ENCODE results near the gene AKAP5.

AKAP5 gene

DNA sequence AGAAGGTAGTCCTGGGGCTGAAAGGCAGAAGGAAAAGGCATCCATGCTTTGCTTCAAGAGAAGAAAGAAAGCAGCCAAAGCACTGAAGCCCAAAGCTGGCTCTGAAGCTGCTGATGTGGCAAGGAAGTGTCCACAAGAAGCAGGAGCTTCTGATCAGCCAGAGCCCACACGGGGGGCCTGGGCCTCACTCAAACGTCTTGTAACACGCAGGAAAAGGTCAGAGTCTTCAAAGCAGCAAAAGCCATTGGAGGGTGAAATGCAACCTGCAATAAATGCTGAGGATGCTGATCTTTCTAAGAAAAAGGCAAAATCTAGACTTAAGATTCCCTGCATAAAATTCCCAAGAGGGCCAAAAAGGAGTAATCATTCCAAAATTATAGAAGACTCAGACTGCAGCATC lies 3.2 kb downstream of the AKAP5 start:
- Mint-ChIP-seq H3K4me1 (peaks cover 22% of the 10 kb centered on the region), H3K27ac (peak overlapping the region; percentile 15), H3K36me3 (no peaks in the 10 kb centered on the region), H3K4me3 (no peak overlapping the region), H3K27me3 (no peaks in the 10 kb centered on the region), H3K9me3 (no peaks in the 10 kb centered on the region)
- DNase-seq (ENCODE audit: low spot score in 2 of 2) (no peak), ATAC-seq (ENCODE audit: low read depth) (no peak)

DNA sequence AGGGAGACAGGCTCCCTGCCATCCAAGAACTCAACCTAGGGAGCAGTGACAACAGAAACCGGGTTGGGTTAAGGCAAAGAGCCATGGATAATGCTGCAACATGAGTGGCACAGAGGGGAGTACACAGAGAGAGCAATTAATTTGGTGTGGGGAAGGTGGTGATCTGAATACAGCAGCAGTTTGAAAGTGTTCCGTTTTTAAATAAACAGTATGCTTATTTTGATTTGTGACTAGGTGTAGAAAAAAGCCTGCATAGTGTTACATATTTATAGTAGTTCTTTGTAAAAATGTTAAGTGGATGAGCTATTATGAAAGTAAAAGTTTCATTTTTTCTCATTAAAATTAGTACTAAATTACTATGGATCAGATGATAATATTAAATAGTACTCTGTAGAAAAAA lies 8.7 kb downstream of the AKAP5 start:
- Mint-ChIP-seq H3K27me3 (no peaks in the 10 kb centered on the region), H3K9me3 (no peaks in the 10 kb centered on the region), H3K4me3 (no peak overlapping the region), H3K27ac (no peak overlapping the region), H3K36me3 (peaks cover 2% of the 10 kb centered on the region), H3K4me1 (peaks cover 11% of the 10 kb centered on the region)
- ATAC-seq (ENCODE audit: low read depth) (no peak), DNase-seq (ENCODE audit: low spot score in 2 of 2) (no peak)

DNA sequence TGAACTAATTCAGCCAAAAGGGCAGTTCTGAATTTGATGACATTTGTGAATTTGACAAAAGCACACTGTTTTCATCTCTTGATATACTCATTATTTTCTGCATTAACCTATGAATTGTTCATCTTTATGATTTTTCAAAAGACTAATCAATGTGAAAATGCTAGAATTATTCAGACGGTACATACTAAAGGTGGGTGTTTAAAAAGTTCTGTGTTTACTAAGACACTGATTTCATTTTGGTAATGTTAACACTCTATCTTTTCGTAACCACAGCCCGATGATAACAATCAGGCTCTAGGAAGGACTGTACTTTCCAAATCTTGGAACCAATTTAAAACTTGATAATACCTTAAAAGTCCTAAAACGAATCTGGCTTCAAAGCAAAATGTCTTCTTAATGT lies 9.4 kb downstream of the AKAP5 start:
- no peak overlapping the region for H3K4me3 Mint-ChIP-seq
- no peak overlapping the region for H3K27ac Mint-ChIP-seq
- no peaks in the 10 kb centered on the region for H3K9me3 Mint-ChIP-seq
- H3K27me3 Mint-ChIP-seq: no peaks in the 10 kb centered on the region
- ATAC-seq (ENCODE audit: low read depth) (no peak), DNase-seq (ENCODE audit: low spot score in 2 of 2) (no peak)
- peaks cover 2% of the 10 kb centered on the region for H3K36me3 Mint-ChIP-seq
- H3K4me1 Mint-ChIP-seq: peaks cover 10% of the 10 kb centered on the region

DNA sequence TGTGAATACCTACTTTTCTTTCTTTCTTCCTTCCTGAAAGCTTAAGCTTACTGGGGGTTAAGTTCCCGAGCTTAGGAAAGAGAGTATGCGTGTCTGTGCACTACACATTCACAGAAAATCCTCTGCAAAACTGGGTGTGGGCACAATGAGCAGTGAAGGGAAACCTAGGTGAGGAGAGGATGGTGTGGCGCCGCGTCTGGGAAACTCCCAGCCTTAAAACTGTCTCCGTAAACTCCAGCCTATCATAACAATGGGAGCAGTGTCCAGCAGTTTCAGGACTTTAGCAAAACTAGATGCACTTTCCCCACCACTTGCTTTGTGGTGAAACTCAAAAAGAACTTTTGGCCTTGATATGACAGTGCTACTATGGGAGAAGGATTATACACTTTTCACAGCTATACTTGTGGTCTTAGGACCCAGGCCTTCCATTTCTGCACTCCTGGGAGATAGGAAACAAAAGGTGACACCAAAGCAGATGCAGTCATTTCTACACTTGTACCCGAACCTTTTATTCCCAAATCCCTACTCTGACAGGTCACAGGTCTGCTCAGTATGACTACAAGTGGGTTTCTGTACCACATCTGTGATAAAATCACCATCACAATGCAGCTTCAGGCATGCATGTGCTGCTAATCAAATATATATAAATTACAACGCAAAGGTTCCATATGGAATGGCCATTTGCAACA lies 10.4 kb downstream of the AKAP5 start:
- no peaks in the 10 kb centered on the region for H3K27me3 Mint-ChIP-seq
- no peak for ATAC-seq (ENCODE audit: low read depth)
- no peak overlapping the region for H3K4me3 Mint-ChIP-seq
- peaks cover 4% of the 10 kb centered on the region for H3K36me3 Mint-ChIP-seq
- DNase-seq (ENCODE audit: low spot score in 2 of 2): no peak
- no peaks in the 10 kb centered on the region for H3K9me3 Mint-ChIP-seq
- no peak overlapping the region for H3K27ac Mint-ChIP-seq
- H3K4me1 Mint-ChIP-seq: peaks cover 10% of the 10 kb centered on the region

DNA sequence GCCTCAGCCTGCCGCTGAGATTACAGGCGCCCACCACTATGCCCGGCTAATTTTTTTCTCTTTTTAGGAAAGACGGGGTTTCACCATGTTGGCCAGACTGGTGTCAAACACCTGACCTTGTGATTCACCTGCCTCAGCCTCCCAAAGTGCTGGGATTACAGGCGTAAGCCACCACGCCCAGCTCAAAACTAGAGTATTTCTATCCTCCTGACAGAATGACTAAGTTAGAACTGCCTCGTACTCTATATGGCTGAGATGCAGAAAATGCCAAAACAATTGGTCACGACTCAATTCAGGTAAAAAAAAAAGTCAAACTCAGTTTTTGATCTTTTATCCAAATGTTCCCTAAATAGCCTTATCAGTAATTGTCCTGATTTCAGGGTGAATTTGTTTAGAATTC lies 11.1 kb downstream of the AKAP5 start:
- Mint-ChIP-seq H3K36me3 (peaks cover 4% of the 10 kb centered on the region), H3K4me3 (no peak overlapping the region)

DNA sequence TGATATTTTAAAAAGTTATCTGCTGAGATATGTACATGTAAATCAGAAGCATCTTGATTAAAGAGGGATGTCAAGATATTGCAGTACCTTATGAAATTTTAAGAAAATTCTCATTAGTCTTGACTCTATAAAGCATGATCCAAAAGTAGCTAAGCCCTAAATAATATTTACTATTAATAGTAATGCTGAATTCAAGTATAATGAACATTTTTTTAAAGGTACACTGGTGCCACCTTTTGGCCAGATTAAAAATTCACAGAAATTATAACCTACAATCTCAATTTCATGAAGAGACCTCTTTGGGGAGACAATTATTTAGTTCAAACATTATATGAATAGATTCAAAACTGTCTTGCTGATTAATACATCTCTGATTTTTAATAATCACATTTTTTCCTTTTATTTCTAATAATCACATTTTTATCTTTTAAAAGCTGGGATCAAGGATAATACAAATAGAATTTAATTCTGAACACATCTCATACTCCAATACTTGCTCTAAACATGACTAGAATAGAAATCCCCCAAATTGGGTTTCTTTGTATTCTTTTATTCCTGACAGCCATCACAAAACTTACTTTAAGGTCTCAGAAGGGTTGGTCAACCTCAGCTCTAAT lies 13.4 kb downstream of the AKAP5 start:
- Mint-ChIP-seq H3K4me3 (no peak overlapping the region), H3K36me3 (peaks cover 5% of the 10 kb centered on the region), H3K4me1 (peaks cover 7% of the 10 kb centered on the region), H3K27ac (no peak overlapping the region), H3K27me3 (no peaks in the 10 kb centered on the region), H3K9me3 (no peaks in the 10 kb centered on the region)
- ATAC-seq (ENCODE audit: low read depth) (peak; percentile 34), DNase-seq (ENCODE audit: low spot score in 2 of 2) (peak in 1 of 2 donors; percentile 42)

More for the DNA sequence above, 11.1 kb downstream of the AKAP5 start:
- ATAC-seq (ENCODE audit: low read depth) (no peak), DNase-seq (ENCODE audit: low spot score in 2 of 2) (no peak)
- H3K27ac Mint-ChIP-seq: no peak overlapping the region
- H3K27me3 Mint-ChIP-seq: no peaks in the 10 kb centered on the region
- peaks cover 9% of the 10 kb centered on the region for H3K4me1 Mint-ChIP-seq
- H3K9me3 Mint-ChIP-seq: no peaks in the 10 kb centered on the region

DNA sequence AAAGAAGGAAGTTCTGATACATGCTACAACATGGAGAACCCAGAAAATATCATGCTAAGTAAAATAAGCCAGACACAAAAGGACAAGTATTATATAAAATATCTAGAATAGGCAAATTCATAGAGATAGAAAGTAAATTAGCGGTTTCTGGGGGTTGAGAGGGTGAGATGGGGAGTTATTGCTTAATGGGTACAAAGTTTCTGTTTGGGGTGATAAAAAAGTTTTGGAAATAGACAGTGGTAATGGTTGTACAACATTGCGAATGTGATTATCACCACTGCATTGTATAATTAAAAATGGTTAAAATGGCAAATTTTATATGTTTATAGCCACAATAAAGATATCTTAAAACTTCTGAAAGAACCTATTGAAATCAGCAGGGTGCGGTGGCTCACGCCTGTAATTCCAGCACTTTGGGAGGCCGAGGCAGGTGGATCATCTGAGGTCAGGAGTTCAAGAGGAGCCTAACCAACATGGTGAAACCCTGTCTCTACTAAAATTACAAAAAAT lies 23.3 kb downstream of the AKAP5 start:
- Mint-ChIP-seq H3K9me3 (no peaks in the 10 kb centered on the region), H3K36me3 (peaks cover 21% of the 10 kb centered on the region), H3K4me1 (peaks cover 20% of the 10 kb centered on the region), H3K4me3 (no peak overlapping the region), H3K27me3 (no peaks in the 10 kb centered on the region), H3K27ac (peak overlapping the region; percentile 24)
- ATAC-seq (ENCODE audit: low read depth) (no peak), DNase-seq (ENCODE audit: low spot score in 2 of 2) (no peak)

DNA sequence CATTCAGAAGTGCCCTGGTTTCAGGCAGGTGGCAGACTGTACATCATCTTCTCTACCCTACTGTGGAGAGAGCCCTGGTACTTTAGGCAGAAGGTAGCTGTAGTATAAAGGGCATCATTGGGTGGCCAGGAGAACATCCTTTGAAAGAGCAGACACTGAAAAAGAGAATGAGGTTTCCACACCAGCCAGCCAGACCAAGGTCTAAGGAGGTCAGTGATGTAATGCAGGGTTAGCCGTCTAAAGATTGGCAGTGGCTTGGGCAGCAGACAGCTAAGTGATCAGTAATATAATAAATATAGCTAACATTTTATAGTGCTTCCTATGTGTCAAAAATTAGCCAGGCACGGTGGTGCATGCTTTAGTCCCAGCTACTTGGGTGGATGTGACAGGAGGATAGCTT lies 26.3 kb downstream of the AKAP5 start:
- no peak overlapping the region for H3K27ac Mint-ChIP-seq
- H3K9me3 Mint-ChIP-seq: no peaks in the 10 kb centered on the region
- no peak for DNase-seq (ENCODE audit: low spot score in 2 of 2)
- no peak overlapping the region for H3K4me3 Mint-ChIP-seq
- H3K4me1 Mint-ChIP-seq: peaks cover 26% of the 10 kb centered on the region
- H3K36me3 Mint-ChIP-seq: peaks cover 21% of the 10 kb centered on the region
- no peak for ATAC-seq (ENCODE audit: low read depth)
- H3K27me3 Mint-ChIP-seq: no peaks in the 10 kb centered on the region

DNA sequence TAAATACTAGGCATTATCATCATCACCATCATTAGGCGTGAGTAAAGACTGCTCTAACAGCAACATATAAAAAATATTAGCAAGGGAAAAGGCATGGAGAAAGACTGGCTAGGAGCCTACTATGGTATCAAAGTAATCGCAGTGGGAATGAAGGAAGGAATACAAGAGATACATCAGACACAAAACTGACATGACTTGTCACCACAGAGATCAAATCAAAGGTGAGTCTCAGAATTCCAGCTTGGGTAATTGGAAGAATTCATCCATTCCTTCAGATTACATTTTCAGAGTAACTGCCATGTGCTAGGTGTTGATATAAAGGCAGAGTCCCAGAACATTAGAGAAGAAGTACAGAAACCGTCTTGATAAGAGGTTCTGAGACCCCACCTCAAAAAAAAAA lies 28.2 kb downstream of the AKAP5 start:
- no peak for ATAC-seq (ENCODE audit: low read depth)
- Mint-ChIP-seq H3K4me3 (no peak overlapping the region), H3K4me1 (peaks cover 26% of the 10 kb centered on the region), H3K36me3 (peaks cover 18% of the 10 kb centered on the region), H3K27me3 (no peaks in the 10 kb centered on the region), H3K9me3 (no peaks in the 10 kb centered on the region), H3K27ac (peak overlapping the region; percentile 74)
- DNase-seq (ENCODE audit: low spot score in 2 of 2): no peak

DNA sequence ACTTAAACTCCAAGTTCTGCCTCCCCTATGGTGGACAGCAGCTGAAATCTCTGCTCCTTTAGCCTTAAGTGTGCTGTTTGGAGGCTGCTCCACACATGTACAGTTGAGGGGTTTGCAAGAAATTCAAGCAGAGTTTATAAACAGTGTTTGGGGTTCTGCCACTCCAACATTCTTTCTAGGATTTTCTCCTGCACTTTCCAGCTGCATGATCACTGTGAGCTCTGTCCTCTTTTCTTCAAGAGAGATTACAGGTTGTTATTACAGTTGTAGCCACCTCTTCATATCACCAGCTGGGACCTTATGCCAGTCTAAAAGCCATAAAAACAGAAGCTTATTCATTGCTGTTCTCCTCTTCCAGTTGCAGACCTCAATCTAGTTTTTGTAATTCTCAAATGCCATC lies 30.0 kb downstream of the AKAP5 start:
- Mint-ChIP-seq H3K4me3 (no peak overlapping the region), H3K9me3 (no peaks in the 10 kb centered on the region), H3K36me3 (peaks cover 16% of the 10 kb centered on the region), H3K27ac (peak overlapping the region; percentile 24), H3K27me3 (no peaks in the 10 kb centered on the region), H3K4me1 (peaks cover 28% of the 10 kb centered on the region)
- ATAC-seq (ENCODE audit: low read depth) (no peak), DNase-seq (ENCODE audit: low spot score in 2 of 2) (no peak)

DNA sequence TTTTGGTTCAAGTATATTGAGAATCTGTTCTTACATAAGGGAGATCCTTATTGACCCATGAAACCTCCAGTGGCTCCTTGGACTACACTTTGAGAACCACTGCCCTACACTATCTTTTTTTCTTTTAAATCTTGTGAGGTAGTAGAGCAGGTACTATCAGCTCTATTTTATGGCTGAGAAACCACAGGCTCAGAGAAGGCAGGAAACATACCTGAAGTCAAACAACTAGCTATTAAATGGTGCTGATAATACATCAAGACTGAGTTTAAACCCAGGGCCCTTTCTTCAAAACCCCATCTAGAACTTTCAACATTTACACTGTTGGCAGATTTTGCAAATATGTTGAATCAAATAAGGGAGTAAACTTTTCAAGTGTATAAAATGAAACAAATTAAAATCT lies 31.5 kb downstream of the AKAP5 start:
- no peaks in the 10 kb centered on the region for H3K9me3 Mint-ChIP-seq

DNA sequence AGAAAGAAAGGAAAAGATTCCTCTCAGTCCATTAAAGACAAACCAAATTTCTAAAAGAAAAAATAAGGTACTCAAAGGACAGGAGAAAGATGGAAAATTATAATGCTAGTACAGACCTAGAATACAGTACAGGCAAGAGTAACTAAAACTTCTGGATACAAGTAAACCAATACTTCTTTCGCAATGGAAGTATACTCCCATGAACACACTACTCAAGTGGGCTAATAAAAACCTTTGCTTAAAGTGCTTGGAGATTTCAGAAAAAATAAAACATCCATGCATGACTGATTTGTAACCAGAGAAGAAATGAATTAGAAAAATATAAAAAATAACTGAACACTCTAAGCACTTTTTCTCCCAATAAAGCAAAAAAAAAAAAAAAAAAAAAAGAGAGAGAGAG lies 34.8 kb downstream of the AKAP5 start:
- Mint-ChIP-seq H3K4me1 (peaks cover 28% of the 10 kb centered on the region), H3K4me3 (no peak overlapping the region), H3K36me3 (peaks cover 3% of the 10 kb centered on the region), H3K27me3 (no peaks in the 10 kb centered on the region), H3K9me3 (no peaks in the 10 kb centered on the region), H3K27ac (peak overlapping the region; percentile 100)
- ATAC-seq (ENCODE audit: low read depth) (no peak), DNase-seq (ENCODE audit: low spot score in 2 of 2) (no peak)

More for the DNA sequence above, 31.5 kb downstream of the AKAP5 start:
- Mint-ChIP-seq H3K27ac (no peak overlapping the region), H3K27me3 (no peaks in the 10 kb centered on the region), H3K4me3 (no peak overlapping the region), H3K36me3 (peaks cover 7% of the 10 kb centered on the region), H3K4me1 (peaks cover 27% of the 10 kb centered on the region)
- DNase-seq (ENCODE audit: low spot score in 2 of 2) (no peak), ATAC-seq (ENCODE audit: low read depth) (no peak)

DNA sequence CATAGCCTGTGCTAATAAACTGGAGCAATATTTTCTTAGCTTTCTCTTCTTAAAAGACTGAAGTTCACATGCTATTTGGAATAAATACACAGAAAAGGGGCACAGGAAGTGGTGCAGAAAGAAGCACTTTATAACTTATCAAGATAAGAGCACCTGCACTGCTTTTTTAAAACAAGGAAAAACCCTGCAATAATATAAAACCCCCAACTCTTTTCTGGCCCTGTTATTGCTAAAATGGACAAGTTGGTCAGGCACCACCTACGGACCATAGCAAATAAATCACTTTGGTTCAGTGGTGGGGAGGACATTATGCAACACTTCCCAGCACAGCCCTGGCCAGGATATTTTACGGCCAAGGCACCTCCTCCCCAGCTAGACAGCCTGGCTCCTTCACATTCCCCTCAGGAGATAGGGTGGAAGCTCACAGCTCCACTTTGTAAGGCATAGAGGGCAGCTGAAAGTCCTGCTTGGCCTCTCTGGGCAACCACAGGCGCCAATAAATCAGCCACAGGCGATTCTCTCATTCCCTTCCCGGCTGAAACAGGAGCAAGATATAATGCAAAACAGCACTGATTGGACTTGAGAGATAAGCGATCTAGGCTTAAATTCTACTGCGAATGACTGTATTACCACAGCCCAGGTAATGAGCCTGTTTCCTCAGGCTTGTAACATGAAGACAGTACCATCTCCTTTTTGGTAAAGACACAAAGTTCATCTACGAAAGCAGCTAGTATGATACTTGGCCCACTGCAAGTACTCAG lies 36.3 kb downstream of the AKAP5 start:
- peaks cover 37% of the 10 kb centered on the region for H3K4me1 Mint-ChIP-seq

DNA sequence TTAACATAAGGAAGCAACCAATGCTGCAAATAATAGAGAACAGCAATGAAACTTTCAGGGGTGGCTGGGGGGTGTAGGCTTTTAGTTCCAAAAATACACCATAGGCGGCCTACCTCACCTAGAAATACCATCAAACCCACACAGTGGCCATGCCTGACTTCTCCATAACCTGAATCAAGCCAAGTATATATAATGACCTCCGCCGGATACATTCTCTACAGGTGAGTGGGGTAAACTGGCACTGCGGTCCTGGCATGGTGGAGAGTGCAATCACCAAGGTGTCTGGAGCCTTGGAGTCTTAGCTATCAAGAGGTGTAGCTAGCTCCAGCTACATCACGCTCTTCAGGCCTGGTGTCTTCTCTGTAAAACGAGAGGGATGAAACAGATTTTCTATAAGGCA lies 37.2 kb downstream of the AKAP5 start:
- Mint-ChIP-seq H3K4me3 (peak overlapping the region; percentile 98), H3K27me3 (no peaks in the 10 kb centered on the region), H3K4me1 (peaks cover 40% of the 10 kb centered on the region), H3K36me3 (peaks cover 3% of the 10 kb centered on the region), H3K9me3 (no peaks in the 10 kb centered on the region), H3K27ac (peak overlapping the region; percentile 100)
- ATAC-seq (ENCODE audit: low read depth): no peak
- DNase-seq (ENCODE audit: low spot score in 2 of 2): peak; percentile 25 to 31

More for the DNA sequence above, 36.3 kb downstream of the AKAP5 start:
- no peak for ATAC-seq (ENCODE audit: low read depth)
- Mint-ChIP-seq H3K27me3 (no peaks in the 10 kb centered on the region), H3K9me3 (no peaks in the 10 kb centered on the region), H3K4me3 (peak overlapping the region; percentile 98), H3K36me3 (peaks cover 3% of the 10 kb centered on the region), H3K27ac (peak overlapping the region; percentile 100)
- DNase-seq (ENCODE audit: low spot score in 2 of 2): no peak

All from memory B cell (primary cell).